Panc1 (cell line): ENCODE results near the gene SPO11. TPM values are rescaled to one million over a fixed set of nuclear protein-coding genes. Genes with fewer than 3 reads are reported as not detected.

Source experiments
- ATAC-seq: fragments of 200-7000 bp; cut with Tn5 transposase; 2 replicates; pipeline ENCODE4 v1.9.1; 2020; ENCODE audit warnings: mild to moderate bottlenecking, moderate library complexity
- BruUV-seq: library from RNA; stranded (reverse); fragments of 400-500 nt; replicated peaks from 2 replicates; lab custom pipeline; 2021; lab: Mats Ljungman, UMichigan
- CTCF ChIA-PET: fragments of 300-600 bp; sonication (Branson Sonifier 250); formaldehyde crosslinking; loops from one replicate; lab custom pipeline; 2022; ENCODE audit warnings: antibody characterized with exemption; lab: Charles Lee
- POLR2A ChIA-PET: fragments of 300-600 bp; sonication (Branson Sonifier 250); formaldehyde crosslinking; loops from one replicate; lab custom pipeline; 2022; ENCODE audit warnings: antibody characterized with exemption; lab: Charles Lee
- DNase-seq: peaks from one replicate; pipeline ENCODE4 v3.0.0-alpha.2; 2010; ENCODE audit warnings: low read depth, low spot score
- H3K27ac ChIP-seq: 2 replicates; pipeline ENCODE4 v1.5.1; 2011; ENCODE audit warnings: mild to moderate bottlenecking, low read length, inconsistent platforms
- H3K27me3 ChIP-seq: fragments of 200-500 bp; sonication (Bioruptor generic); 2 replicates; pipeline ENCODE4 v1.6.0; 2014; ENCODE audit warnings: low read length, inconsistent platforms; ENCODE audit not compliant: control insufficient read depth, insufficient read depth
- H3K36me3 ChIP-seq: fragments of 200-500 bp; sonication (Bioruptor generic); 2 replicates; pipeline ENCODE4 v1.5.1; 2014; ENCODE audit warnings: inconsistent platforms, mild to moderate bottlenecking, low read length, moderate library complexity; ENCODE audit not compliant: control insufficient read depth, insufficient read depth
- H3K4me1 ChIP-seq: 2 replicates; pipeline ENCODE4 v1.5.1; 2011; ENCODE audit warnings: inconsistent platforms, mild to moderate bottlenecking, low read length, moderate library complexity; ENCODE audit not compliant: control insufficient read depth, insufficient read depth
- H3K4me3 ChIP-seq, 2 experiments: 2 replicates each; pipeline ENCODE4 v1.5.1; 2011 to 2012; ENCODE audit warnings: low read depth in 2 of 2, low read length in 2 of 2, mild to moderate bottlenecking in 2 of 2, inconsistent platforms in 1 of 2, moderate library complexity in 1 of 2
- H3K9me3 ChIP-seq: fragments of 200-500 bp; sonication (Bioruptor generic); 2 replicates; pipeline ENCODE4 v1.5.1; 2014; ENCODE audit warnings: low read depth, mild to moderate bottlenecking, inconsistent platforms, low read length, moderate library complexity; ENCODE audit not compliant: control insufficient read depth, insufficient read depth
- POLR2AphosphoS5 ChIP-seq: IDR thresholded peaks from 2 replicates; pipeline ENCODE4 v1.6.1; 2012; ENCODE audit warnings: mild to moderate bottlenecking, low read depth, low read length, moderate library complexity
- SIN3A ChIP-seq: IDR thresholded peaks from 2 replicates; pipeline ENCODE4 v1.6.1; 2012; ENCODE audit warnings: low read depth, mild to moderate bottlenecking, low read length, moderate library complexity, borderline replicate concordance; ENCODE audit not compliant: insufficient read depth
- TCF7L2 ChIP-seq: IDR thresholded peaks from 2 replicates; pipeline ENCODE4 v1.6.1; 2011; ENCODE audit warnings: mild to moderate bottlenecking, low read depth, low read length, inconsistent platforms
- in situ Hi-C: cut with HindIII; loops from 2 replicates; pipeline ENCODE4 v1.10.0; 2016; ENCODE audit warnings: low sequenced_read_pairs, low pct_unique_long_range_greater_than_20kb
- intact Hi-C: fragments of 100-400 bp; cut with micrococcal nuclease; formaldehyde crosslinking; loops from one replicate; pipeline ENCODE4 v1.10.0; 2022; ENCODE audit not compliant: unreplicated experiment
- total RNA-seq: library from RNA; stranded (reverse); gene quantifications from one replicate; pipeline ENCODE4 v1.2.1, GENCODE V29; 2021; ENCODE audit not compliant: unreplicated experiment
- TF ChIP-seq, protein P1 (sequence below): fragments of 450-650 bp; IDR thresholded peaks from 2 replicates; pipeline ENCODE4 v1.5.1; 2017; ENCODE audit warnings: mild to moderate bottlenecking
- TF ChIP-seq, protein P2 (sequence below), 2 experiments: IDR thresholded peaks; 2 replicates each; pipeline ENCODE4 v1.6.1; 2011 to 2012; ENCODE audit warnings: low read depth in 2 of 2, control low read depth in 1 of 2, low read length in 1 of 2, mild to moderate bottlenecking in 1 of 2, moderate library complexity in 1 of 2; ENCODE audit not compliant: insufficient read depth in 1 of 2

SPO11 gene
- total RNA-seq, 1 experiment from 2014 or later: not detected

- no peak overlapping the region for H3K4me3 ChIP-seq
- no peak for DNase-seq
- no peaks in the 10 kb centered on the region for H3K27me3 ChIP-seq
- CTCF ChIA-PET: no interaction called here
- no peak overlapping the region for H3K27ac ChIP-seq
- TF ChIP-seq TCF7L2: no peak
- TF ChIP-seq, protein P1, sequence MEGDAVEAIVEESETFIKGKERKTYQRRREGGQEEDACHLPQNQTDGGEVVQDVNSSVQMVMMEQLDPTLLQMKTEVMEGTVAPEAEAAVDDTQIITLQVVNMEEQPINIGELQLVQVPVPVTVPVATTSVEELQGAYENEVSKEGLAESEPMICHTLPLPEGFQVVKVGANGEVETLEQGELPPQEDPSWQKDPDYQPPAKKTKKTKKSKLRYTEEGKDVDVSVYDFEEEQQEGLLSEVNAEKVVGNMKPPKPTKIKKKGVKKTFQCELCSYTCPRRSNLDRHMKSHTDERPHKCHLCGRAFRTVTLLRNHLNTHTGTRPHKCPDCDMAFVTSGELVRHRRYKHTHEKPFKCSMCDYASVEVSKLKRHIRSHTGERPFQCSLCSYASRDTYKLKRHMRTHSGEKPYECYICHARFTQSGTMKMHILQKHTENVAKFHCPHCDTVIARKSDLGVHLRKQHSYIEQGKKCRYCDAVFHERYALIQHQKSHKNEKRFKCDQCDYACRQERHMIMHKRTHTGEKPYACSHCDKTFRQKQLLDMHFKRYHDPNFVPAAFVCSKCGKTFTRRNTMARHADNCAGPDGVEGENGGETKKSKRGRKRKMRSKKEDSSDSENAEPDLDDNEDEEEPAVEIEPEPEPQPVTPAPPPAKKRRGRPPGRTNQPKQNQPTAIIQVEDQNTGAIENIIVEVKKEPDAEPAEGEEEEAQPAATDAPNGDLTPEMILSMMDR: no peak
- TF ChIP-seq, protein P2, sequence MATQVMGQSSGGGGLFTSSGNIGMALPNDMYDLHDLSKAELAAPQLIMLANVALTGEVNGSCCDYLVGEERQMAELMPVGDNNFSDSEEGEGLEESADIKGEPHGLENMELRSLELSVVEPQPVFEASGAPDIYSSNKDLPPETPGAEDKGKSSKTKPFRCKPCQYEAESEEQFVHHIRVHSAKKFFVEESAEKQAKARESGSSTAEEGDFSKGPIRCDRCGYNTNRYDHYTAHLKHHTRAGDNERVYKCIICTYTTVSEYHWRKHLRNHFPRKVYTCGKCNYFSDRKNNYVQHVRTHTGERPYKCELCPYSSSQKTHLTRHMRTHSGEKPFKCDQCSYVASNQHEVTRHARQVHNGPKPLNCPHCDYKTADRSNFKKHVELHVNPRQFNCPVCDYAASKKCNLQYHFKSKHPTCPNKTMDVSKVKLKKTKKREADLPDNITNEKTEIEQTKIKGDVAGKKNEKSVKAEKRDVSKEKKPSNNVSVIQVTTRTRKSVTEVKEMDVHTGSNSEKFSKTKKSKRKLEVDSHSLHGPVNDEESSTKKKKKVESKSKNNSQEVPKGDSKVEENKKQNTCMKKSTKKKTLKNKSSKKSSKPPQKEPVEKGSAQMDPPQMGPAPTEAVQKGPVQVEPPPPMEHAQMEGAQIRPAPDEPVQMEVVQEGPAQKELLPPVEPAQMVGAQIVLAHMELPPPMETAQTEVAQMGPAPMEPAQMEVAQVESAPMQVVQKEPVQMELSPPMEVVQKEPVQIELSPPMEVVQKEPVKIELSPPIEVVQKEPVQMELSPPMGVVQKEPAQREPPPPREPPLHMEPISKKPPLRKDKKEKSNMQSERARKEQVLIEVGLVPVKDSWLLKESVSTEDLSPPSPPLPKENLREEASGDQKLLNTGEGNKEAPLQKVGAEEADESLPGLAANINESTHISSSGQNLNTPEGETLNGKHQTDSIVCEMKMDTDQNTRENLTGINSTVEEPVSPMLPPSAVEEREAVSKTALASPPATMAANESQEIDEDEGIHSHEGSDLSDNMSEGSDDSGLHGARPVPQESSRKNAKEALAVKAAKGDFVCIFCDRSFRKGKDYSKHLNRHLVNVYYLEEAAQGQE (IDR thresholded peaks at IDR 0.05; ENCODE audit: insufficient read depth in 1 of 2, low read depth in 2 of 2, low read length in 1 of 2): no peak
- no peak for TF ChIP-seq SIN3A
- no peak for TF ChIP-seq POLR2AphosphoS5
- BruUV-seq: no TSS peak
- H3K36me3 ChIP-seq: peaks cover 48% of the 10 kb centered on the region
- intact Hi-C loops: no loop called here
- no peaks in the 10 kb centered on the region for H3K4me1 ChIP-seq
- no peaks in the 10 kb centered on the region for H3K9me3 ChIP-seq
- POLR2A ChIA-PET: no interaction called here
- in situ Hi-C loops: no loop called here
- ATAC-seq: no peak
Observed at GRCh38 chr20:57369596-57369995, 40.0 kb downstream of the SPO11 start.

- H3K4me1 ChIP-seq: no peaks in the 10 kb centered on the region
- H3K27me3 ChIP-seq: no peaks in the 10 kb centered on the region
- TF ChIP-seq, protein P1: no peak
- TF ChIP-seq, protein P2 (IDR thresholded peaks at IDR 0.05; ENCODE audit: insufficient read depth in 1 of 2, low read depth in 2 of 2, low read length in 1 of 2): no peak
- no peak for TF ChIP-seq TCF7L2
- TF ChIP-seq POLR2AphosphoS5: no peak
- TF ChIP-seq SIN3A: no peak
- ChIA-PET CTCF (no interaction called here), POLR2A (no interaction called here)
- ATAC-seq (no peak), DNase-seq (no peak)
- BruUV-seq: no TSS peak
- H3K9me3 ChIP-seq: no peaks in the 10 kb centered on the region
- in situ Hi-C loops: no loop called here
- intact Hi-C loops: no loop called here
- no peak overlapping the region for H3K27ac ChIP-seq
- no peak overlapping the region for H3K4me3 ChIP-seq
- peaks cover 44% of the 10 kb centered on the region for H3K36me3 ChIP-seq
Observed at GRCh38 chr20:57370316-57370715, 40.7 kb downstream of the SPO11 start.
